Stimulated activated CD4-positive, alpha-beta T cell treated with anti-CD3 and anti-CD28 coated beads, TNF-alpha, amount 100 ng/mL, for 24 hours (primary cell): ENCODE measurements around the gene GPATCH4.
"Not testable (repeated sequence)": the region's sequence is repeated elsewhere in the genome, so short reads cannot be mapped to it uniquely, and the experiment has no call there.

ENCODE experiments used
- DNase-seq, 3 experiments: peaks; one replicate each; pipeline ENCODE4 v3.0.0-alpha.2; 2020; ENCODE audit warnings: low read depth in 3 of 3

GPATCH4 gene

DNA sequence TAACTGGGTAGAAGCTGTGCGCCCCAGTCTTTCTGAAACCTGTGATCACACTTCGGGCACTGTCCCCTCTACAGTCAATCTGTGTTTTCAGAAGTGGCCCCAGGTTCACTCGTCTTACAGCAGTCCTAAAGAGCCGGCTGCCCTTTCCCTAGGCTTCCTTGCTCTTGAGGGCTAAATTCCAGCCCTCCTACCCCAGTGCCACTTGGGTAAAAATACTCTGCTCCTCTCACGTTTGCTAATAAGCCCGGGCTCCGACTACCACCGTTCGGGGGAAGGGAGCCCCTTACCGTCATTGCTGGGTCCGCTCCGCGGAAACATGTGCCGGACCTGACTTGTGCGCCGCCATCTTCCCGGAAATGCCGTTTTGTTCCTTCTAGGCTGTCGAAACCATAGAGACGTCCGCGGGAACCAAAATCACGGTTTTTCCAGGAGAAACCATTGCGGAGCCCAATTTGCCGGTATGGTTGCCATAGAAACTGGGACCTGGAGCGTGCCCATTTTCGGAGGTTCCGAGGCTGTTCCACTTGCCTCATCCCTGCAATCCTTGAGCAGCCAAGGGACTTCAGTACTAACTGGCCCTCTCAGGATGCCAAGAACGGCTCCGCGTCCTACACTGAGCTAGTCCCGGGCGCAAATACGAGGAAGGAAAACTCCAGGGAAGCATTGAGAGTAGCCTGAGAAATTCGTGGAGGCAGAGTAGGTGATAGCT, at the start of gene GPATCH4:
Gene GPATCH4, minus strand, starts transcription at position 358 of the 709 bp plus-strand sequence.
- peak; percentile 63 to 76 (median 66) for DNase-seq

DNA sequence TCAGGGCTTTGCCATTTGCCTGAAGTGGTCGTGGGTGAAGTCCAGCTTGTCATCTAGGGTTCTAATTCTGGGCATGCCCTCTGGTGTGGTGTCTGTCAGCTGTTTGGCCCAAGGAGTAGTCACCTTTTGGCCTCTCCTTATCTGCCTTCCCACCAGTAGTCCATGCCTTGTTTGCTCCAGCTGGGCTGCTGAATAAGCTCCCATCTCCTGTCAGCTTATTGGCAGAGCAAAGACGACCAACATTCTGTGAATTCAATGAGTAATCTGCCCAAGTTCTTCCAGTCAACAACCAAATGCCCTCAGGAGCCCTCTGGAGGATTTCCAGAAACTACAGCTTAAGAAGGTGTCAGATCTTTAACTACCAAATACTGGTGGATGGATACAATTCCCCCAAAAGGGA, 47.7 kb upstream of the GPATCH4 start:
- DNase-seq, result no peak

DNA sequence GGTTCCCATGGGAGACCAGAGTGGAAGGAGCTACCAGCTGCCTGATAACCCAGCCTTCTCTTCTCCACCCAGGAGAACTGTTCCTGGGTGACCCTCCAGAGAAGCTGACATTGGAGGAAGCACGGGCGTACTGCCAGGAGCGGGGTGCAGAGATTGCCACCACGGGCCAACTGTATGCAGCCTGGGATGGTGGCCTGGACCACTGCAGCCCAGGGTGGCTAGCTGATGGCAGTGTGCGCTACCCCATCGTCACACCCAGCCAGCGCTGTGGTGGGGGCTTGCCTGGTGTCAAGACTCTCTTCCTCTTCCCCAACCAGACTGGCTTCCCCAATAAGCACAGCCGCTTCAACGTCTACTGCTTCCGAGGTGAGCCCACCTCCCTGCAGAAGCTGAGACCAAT, 47.2 kb upstream of the GPATCH4 start:
- DNase-seq, result no peak

DNA sequence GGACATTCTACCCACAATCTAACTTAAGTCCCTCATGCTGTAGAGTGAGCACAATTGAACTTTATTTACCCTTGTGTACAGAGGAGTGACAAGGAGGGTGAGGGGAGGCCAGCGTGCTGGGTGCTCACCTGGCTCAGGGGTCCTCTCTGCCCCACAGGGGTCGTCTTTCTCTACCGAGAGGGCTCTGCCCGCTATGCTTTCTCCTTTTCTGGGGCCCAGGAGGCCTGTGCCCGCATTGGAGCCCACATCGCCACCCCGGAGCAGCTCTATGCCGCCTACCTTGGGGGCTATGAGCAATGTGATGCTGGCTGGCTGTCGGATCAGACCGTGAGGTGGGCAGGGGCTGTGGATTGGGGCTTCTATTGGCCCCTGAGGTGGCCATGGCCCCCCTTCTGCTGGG, 46.1 kb upstream of the GPATCH4 start:
- DNase-seq, result no peak

DNA sequence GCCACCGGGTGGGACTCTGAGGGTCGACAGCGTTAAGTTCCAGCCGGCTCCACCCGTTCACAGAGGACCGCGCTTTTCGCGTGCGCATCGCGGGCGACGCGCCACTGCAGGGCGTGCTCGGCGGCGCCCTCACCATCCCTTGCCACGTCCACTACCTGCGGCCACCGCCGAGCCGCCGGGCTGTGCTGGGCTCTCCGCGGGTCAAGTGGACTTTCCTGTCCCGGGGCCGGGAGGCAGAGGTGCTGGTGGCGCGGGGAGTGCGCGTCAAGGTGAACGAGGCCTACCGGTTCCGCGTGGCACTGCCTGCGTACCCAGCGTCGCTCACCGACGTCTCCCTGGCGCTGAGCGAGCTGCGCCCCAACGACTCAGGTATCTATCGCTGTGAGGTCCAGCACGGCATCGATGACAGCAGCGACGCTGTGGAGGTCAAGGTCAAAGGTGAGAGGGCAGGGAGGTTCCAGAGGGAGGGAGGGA, 45.5 kb upstream of the GPATCH4 start:
- no peak for DNase-seq

DNA sequence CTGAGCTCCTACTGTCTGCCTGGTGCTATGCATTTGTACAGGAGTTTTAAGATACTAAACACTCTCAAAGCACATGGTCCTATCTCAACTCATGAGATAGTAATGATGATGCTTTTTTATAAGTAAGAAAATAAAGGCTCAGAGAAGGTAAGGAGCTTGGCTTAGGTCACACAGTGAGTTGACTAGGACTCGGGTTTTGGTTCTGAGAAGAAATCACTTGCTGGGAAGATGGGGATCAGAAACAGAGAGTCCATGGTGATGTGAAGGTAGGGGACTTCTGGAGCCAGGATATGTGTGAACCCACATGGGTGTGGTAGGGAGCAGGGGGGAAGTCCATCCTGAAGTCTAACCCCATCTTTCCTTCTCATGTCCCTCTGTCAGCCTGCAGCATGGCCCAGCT, 44.4 kb upstream of the GPATCH4 start:
- no peak for DNase-seq

DNA sequence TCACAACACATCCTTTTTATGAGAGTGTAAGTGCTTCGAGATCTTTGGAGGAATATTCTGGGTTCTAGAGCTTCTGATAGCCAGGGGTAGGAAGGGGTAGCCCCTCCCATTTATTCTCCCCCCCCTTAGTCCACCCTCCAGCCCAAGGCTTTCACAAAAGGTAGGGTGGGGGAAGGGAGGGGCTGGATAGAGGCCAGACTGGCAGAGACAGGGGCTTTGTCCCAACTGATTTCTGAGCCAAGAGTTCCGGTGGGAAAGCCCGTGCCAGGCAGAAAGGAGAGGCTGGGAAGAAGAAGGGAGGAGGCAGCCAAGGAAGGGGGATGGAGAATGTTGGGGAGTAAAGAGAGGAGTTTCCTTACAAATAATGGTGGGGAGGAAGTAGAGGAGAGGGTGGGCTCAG, 43.8 kb upstream of the GPATCH4 start:
- DNase-seq, result no peak

DNA sequence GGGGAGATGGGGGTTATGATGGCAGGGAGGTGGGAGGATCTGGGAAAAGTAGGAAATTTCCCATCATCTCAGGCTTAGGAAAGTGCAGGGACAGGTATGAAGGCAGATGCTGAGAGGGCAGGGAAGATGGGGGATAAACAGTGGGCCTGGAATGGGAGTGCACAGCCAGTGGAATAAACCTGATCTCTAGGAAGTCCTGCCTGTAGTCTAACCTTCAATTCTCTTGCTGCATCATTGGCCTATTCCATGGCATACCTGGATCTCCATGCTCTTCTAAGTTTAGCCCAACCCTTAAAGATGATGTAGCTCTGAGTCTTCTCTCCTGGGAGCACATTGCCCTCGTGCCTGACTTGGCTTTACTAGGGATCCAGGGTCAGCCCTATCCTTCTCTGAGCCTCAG, 43.4 kb upstream of the GPATCH4 start:
- no peak for DNase-seq

DNA sequence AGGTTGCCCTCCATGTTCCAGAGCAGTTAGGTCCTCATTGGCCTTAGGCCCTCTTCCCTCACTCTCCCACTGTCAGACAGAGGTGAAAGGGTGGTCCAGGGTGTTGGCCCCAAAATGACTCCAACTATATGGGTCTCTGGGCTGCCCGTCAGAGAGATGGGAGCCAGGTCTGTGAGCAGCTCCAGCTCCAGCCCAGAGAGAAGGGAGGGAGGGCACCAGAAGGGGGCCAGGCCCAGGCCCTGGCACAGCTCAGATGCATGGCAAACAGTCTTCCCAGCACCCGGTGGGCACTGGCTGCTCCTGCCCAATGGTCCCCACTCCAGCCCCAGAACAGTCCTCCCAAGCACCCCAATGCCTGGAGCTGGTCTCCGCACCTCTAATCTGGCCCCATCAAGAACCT, 42.9 kb upstream of the GPATCH4 start:
- DNase-seq, result no peak

DNA sequence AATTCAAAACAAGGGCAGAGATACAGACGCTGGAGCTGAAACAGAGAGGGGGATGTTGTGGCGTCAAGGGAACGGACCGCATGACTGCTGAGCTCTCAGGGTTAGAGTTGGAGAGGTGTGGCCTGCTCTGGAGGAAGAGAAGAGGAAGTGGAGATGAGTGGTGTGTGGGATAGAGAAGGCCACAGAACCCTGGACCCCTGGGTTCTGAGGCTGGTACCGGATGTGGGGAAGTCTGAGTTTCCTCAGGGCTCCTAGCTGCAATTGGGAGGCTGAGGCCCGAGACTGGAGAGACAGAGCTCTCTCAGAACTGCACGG, 42.5 kb upstream of the GPATCH4 start:
- no peak for DNase-seq

DNA sequence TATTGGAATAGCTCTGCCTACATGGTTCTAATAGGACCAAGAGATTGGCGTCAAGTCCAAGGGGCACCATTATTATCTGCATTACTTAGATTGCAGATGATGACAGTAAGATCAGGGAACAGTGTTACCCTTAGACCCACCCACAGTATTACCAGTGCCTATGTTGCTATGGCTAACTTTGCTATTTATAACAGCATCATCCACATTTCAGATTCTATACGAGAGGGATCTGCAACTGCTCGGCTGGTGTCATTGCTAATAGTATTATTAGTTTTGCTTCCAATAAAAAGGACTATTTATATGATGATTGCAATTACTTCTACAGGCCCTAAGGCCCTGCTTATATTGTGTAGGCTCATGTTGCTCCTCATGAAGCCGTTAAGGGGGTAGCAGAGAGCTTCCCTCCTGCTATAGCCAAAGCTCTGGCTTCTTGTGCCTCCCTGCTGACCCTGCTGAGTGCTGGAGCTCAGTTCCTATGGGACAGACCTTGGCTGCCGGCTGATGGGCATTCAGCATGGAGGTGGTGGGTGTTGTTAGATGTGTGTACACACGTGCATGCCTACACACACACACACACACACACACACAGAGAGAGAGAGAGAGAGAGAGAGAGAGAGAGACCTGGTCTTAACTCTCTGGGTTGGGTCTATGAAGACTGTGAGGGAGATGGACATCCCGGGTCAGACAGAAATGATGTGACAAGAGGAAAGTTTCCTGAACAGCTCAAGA, 41.9 kb upstream of the GPATCH4 start:
- no peak for DNase-seq

DNA sequence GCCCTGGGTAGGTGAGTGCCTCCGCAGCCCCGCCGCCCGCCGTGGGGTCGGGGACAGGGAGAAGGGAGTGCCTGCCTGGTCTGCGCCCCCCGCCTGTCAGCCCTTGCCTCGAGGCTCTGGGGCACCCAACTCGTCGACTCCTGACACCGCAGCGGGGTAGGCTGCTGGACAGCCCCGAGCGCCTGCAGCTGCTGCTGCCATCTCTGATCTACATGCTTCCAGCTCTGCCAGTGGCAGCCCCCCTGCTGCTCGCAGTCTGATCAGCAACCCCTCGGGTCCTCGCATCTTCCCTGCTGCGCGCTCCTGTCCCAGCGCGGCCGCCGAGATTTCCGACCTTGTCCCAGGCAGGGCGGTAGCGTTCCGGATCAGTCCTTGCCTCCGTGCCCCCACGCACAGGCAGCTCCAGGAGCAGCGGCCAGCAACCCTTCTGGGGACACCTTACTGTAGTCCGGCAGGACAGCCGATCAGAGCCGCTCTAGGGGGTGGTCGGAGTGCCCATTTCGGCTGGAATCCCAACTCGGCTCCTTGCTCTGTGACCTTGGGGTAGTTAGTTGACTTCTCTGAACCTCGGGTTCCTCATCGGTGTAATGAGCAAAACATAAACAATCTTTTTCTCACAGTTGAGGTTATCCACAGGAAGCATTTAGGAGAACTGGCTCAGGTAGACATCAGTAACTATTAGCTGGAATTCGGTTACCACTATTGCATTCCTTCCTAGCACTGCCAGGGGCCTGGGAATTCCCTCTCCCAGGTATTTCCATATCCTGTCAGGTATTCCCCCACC, 41.2 kb upstream of the GPATCH4 start:
- no peak for DNase-seq

DNA sequence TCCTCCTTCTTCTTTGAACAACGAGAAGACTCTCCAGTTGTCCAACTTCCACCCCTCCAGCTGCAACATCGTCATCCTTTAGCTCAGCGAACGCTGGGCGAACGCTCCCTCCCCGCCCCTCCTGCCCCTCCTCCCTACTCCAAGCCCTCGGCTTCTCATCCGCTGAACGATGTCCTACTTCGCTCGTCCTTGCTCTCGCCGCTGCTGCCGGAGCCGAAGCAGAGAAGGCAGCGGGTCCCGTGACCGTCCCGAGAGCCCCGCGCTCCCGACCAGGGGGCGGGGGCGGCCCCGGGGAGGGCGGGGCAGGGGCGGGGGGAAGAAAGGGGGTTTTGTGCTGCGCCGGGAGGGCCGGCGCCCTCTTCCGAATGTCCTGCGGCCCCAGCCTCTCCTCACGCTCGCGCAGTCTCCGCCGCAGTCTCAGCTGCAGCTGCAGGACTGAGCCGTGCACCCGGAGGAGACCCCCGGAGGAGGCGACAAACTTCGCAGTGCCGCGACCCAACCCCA, 40.5 kb upstream of the GPATCH4 start, which contains the start of gene BCAN:
Gene BCAN, plus strand, starts transcription at position 357 of the 504 bp plus-strand sequence. CDS start 3,938 bp downstream, outside the sequence.
- no peak for DNase-seq

DNA sequence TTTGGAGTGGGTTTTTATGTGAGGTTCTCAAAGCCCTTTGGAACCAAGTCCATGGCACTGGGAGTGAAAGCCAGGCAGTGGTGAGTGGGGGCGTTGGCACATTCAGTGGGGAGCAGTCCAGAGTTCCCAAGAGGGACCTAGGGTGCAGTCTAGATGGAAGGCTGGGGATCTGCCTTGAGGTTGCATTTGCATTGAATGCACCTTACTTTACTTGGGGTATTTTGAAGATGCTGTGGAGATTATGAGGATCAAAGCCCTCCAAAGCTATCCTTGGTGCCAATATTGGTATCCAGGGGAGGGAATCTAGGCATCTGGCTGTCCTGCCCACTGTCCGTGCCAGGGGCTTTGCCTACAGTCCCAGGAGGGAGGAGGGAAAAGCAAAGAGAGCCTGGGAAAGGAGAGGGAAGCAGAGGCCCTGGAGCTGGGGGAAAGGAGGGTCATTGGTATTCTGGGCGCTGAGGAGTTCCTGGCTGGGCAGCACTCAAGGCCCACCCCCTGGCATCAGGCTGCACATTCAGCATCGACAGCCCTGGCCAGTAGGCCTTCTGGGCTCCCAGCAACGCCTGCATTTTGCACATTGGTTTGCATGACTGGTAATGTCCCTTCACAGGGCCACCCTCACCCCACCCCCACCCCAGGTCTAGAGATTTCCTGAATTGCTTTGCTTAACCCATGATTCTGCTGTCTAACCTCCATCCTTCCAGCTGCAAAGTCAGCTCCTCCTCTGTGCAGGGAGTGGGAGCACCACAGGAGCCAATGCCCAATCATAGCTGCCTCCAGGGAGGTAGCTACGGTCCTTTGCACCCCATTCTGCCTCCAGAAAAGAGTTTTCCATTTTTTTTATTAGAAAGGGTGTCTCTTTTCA, 39.8 kb upstream of the GPATCH4 start:
- DNase-seq, result no peak

DNA sequence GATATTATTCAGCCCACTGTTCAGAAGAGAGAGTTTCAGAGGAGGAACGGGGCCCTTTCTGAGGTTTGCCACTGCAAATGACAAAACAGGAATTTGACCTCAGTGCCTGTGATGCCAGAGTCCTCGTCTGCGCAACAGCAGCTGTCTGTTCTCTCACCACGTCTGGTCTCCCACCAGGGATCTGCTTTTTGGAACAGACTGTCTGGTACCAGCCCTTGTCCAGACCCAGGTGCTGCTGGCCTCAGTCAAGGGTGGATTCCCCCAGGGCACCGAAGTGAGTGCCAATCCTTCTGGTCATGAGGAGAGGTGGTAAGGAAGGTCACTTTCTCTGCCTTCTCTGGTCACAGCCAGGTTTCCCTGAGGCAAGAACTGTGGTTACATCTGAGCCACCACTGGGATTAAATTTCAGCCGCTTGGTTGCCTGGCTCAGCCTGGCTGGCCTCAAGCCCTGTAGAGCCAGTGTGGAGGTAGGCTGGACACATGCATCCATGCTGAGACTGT, 38.4 kb upstream of the GPATCH4 start:
- DNase-seq, result no peak

DNA sequence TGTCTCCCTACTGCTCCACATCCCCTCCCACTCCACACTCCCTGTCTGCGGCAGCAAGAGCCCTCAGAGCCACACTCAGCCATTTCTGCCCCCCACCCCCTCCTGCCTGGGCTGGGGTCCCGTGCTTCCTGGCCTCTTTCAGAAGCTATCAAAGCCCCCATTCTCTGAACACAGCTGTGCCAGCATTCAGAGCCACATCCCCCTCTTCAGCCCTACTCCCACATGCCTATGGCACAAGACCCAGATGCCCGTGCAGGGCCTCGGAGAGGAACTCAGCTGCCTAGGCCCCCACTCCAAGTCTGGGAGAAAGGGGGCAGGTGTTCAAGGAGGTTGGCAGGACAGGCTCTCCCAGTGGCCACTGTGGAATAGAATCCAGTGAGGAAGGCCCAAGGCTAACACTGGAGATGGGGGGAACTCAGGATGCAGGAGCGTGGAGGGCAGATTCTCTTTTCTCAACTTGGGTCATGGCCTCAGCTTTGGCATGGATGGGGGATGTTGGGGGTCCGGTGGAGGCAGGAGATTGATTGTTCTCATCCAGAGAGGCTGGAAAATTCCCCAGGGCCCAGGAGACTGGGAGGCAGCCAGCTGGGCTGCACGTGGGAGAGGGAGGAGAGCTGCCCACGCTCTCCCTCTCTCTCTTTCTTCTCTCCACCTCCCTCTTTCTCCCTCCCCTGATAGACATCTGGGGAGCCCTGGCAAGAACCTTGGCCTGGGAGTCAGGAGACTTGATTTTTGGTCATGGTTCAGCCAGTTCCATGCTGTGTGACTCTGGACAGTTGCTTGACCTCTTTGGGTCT, 37.1 kb upstream of the GPATCH4 start:
- no peak for DNase-seq

DNA sequence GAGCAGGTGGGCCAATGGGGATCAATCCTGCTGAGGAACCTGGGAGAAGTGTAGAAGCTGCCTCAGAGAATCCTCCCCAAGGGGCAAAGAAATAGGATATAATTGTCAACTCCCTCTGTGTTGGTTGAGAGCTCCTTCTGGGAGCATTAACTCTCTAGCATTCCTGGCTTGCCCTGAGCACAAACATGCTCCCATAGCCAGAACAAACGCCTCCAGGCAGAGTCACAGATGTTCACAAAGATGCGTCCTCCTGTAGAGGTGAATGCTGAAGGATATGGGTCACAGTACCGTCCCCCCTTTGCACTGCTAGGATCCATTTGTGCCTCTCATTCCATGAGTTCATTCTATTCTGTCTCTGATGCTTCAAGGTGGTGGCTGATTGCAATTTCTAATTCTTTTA, 31.1 kb upstream of the GPATCH4 start:
- DNase-seq, result no peak

DNA sequence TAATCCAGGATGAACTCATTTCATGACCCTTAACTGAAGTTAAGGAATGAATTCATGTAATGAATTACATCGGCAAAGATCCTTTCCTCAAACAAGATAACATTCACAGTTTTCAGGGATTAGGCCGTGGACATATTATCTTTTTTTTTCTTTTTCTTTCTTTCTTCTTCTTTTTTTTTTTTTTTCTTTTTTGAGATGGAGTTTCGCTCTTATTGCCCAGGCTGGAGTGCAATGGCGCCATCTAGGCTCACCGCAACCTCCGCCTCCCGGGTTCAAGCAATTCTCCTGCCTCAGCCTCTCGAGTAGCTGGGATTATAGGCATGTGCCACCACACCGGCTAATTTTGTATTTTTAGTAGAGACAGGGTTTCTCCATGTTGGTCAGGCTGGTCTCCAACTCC, 29.9 kb upstream of the GPATCH4 start:
- DNase-seq, result not testable (repeated sequence)

DNA sequence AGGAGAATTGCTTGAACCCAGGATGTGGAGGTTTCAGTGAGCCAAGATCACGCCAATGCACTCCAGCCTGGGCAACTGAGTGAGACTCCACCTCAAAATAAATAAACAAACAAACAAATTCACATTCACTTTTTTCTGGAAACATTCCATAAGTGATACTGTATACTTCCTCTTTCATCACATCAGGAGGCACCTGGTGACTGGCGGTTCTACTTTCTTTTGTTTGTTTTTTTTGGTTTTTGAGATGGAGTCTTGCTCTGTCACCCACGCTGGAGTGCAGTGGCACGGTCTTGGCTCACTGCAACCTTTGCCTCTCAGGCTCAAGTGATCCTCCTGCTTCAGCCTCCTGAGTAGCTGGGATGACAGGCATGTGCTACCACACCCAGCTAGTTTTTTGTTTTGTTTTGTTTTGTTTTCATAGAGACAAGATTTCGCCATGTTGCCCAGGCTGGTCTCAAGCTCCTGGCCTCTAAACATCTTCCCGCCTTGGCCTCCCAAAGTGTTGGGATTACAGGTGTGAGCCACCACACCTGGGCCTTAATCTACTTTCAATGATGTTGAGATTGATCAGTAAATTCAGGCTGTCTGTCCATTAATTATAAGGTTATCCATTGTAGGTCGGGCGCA, 28.7 kb upstream of the GPATCH4 start:
- DNase-seq, result no peak

DNA sequence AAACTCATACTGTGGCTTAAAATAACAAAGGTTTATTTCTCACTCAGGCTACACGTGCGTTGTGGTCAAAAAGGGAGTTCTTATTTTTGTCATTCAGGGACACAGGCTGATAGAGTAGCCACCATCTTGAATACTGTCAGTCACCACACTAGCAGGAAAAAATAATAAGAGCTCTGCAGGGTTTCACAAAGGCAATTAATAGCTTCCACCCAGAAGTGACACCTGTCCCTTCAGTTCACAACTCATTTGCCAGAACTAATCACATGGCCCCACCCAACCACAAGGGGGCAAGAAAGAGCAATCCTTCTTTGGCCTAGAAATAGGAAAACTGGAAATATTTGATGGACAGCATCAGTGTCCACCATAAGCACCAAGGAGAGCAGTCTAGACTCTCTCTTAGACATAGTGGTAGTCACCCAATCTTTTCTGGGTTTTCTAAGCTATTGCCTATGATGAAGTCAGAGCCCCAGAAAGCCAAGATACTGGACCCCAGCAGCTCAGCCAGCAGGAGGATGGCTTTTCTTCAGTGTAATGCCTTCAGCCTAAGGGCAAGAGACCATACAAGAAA, 26.1 kb upstream of the GPATCH4 start:
- no peak for DNase-seq
